ENCODE data around the gene JADE1. TPM values are rescaled to one million over a fixed set of nuclear protein-coding genes. Genes with fewer than 3 reads are reported as not detected.
A peak's percentile ranks its signal among the peaks of the same experiment; 100 is the strongest.

Gene JADE1
- total and polyA plus RNA-seq, 2 of the 13 experiments (the other 11 are each of a cell fraction or from before 2014, with no cell fraction given): 5.4 to 19.3 TPM

DNA sequence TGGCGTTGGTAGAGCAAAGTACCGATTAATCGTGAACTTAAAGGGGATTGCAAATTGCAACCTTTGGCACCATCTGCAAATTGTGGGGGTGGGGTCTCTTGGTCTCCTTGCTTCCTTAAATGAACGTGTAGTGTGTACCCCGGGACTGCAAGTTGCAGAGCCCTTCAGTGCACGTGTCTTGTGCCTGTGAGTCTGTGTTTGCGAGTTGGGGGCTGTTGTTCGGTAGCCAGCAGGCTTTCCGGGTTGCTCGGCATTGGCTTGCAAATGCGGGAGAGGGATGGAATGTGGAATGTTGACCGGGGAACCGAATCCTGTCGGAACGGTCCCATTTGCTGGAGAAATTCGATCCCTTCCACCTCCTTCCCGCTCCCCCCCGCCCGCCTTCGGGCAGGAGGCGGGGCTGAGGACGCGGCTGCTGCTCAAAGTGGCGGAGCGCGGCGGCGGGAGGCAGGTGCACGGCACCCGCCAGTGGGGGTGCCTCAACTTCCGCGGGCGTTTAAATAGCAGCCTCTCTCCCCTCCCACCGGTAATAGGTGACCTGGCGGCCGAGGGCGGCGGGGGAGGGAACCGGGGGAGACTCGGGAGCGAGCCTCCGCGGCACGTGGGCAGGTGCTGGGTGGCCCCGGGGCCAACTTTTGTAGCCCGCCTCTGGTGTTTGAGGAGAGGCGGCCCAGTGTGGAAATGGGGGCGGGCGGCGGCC lies 1.5 kb downstream of the JADE1 start (continued):
- TF ChIP-seq, protein P1, sequence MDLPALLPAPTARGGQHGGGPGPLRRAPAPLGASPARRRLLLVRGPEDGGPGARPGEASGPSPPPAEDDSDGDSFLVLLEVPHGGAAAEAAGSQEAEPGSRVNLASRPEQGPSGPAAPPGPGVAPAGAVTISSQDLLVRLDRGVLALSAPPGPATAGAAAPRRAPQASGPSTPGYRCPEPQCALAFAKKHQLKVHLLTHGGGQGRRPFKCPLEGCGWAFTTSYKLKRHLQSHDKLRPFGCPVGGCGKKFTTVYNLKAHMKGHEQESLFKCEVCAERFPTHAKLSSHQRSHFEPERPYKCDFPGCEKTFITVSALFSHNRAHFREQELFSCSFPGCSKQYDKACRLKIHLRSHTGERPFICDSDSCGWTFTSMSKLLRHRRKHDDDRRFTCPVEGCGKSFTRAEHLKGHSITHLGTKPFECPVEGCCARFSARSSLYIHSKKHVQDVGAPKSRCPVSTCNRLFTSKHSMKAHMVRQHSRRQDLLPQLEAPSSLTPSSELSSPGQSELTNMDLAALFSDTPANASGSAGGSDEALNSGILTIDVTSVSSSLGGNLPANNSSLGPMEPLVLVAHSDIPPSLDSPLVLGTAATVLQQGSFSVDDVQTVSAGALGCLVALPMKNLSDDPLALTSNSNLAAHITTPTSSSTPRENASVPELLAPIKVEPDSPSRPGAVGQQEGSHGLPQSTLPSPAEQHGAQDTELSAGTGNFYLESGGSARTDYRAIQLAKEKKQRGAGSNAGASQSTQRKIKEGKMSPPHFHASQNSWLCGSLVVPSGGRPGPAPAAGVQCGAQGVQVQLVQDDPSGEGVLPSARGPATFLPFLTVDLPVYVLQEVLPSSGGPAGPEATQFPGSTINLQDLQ (CRISPR knock-in tag; IDR thresholded peaks at IDR 0.05): peak; percentile 90
- TF ChIP-seq ZKSCAN5 (CRISPR knock-in tag; IDR thresholded peaks at IDR 0.05) (no peak), ZNF839 (CRISPR knock-in tag; IDR thresholded peaks at IDR 0.05; ENCODE audit: borderline replicate concordance) (peak; percentile 46; the same call in 1 of the 2 replicates), SSRP1 (CRISPR knock-in tag; IDR thresholded peaks at IDR 0.05) (no peak), POLR2A (IDR thresholded peaks at IDR 0.05; ENCODE audit: insufficient read depth in 1 of 2, low read depth in 2 of 2, low read length in 2 of 2) (peak; percentile 63 to 85), ZFYVE20 (CRISPR knock-in tag; IDR thresholded peaks at IDR 0.05; ENCODE audit: borderline replicate concordance, low read depth) (no peak), GZF1 (CRISPR knock-in tag; IDR thresholded peaks at IDR 0.05) (no peak), ASH2L (IDR thresholded peaks at IDR 0.05; ENCODE audit: insufficient read length, low read depth, low read length) (no peak), ZNF292 (CRISPR knock-in tag; IDR thresholded peaks at IDR 0.05; ENCODE audit: borderline replicate concordance, low read depth) (0 out of 2 replicates have a peak, but pooled peaks have one; percentile 43), ZKSCAN1 (IDR thresholded peaks at IDR 0.05; ENCODE audit: low read length) (no peak), ZNF343 (CRISPR knock-in tag; IDR thresholded peaks at IDR 0.05) (no peak; the same call in 1 of the 2 replicates), HNRNPK (IDR thresholded peaks at IDR 0.05; ENCODE audit: low read depth, low read length, poor library complexity, severe bottlenecking) (peak; percentile 46), ZSCAN31 (CRISPR knock-in tag; IDR thresholded peaks at IDR 0.05; ENCODE audit: low read depth) (0 out of 2 replicates have a peak, but pooled peaks have one; percentile 53), MED8 (CRISPR knock-in tag; IDR thresholded peaks at IDR 0.05; ENCODE audit: insufficient replicate concordance) (no peak), KDM2A (CRISPR knock-in tag; IDR thresholded peaks at IDR 0.05; ENCODE audit: borderline replicate concordance, low read depth) (peak; percentile 85), ZFAT (CRISPR knock-in tag; conservative IDR thresholded peaks at IDR 0.05) (no peak), HDAC6 (IDR thresholded peaks at IDR 0.05; ENCODE audit: low read depth, low read length) (no peak), ZBTB7B (CRISPR knock-in tag; IDR thresholded peaks at IDR 0.05) (peak; percentile 60), YEATS2 (CRISPR knock-in tag; IDR thresholded peaks at IDR 0.05; ENCODE audit: borderline replicate concordance) (no peak), KAT2B (IDR thresholded peaks at IDR 0.05; ENCODE audit: borderline replicate concordance, low read depth, low read length) (no peak)
- TF ChIP-seq, protein P2, sequence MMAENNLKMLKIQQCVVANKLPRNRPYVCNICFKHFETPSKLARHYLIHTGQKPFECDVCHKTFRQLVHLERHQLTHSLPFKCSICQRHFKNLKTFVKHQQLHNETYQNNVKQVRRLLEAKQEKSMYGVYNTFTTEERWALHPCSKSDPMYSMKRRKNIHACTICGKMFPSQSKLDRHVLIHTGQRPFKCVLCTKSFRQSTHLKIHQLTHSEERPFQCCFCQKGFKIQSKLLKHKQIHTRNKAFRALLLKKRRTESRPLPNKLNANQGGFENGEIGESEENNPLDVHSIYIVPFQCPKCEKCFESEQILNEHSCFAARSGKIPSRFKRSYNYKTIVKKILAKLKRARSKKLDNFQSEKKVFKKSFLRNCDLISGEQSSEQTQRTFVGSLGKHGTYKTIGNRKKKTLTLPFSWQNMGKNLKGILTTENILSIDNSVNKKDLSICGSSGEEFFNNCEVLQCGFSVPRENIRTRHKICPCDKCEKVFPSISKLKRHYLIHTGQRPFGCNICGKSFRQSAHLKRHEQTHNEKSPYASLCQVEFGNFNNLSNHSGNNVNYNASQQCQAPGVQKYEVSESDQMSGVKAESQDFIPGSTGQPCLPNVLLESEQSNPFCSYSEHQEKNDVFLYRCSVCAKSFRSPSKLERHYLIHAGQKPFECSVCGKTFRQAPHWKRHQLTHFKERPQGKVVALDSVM (CRISPR knock-in tag; IDR thresholded peaks at IDR 0.05): 0 out of 2 replicates have a peak, but pooled peaks have one; percentile 31
- TF ChIP-seq, protein P3, sequence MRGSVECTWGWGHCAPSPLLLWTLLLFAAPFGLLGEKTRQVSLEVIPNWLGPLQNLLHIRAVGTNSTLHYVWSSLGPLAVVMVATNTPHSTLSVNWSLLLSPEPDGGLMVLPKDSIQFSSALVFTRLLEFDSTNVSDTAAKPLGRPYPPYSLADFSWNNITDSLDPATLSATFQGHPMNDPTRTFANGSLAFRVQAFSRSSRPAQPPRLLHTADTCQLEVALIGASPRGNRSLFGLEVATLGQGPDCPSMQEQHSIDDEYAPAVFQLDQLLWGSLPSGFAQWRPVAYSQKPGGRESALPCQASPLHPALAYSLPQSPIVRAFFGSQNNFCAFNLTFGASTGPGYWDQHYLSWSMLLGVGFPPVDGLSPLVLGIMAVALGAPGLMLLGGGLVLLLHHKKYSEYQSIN (CRISPR knock-in tag; IDR thresholded peaks at IDR 0.05; ENCODE audit: borderline replicate concordance): no peak
- TF ChIP-seq, protein P4, sequence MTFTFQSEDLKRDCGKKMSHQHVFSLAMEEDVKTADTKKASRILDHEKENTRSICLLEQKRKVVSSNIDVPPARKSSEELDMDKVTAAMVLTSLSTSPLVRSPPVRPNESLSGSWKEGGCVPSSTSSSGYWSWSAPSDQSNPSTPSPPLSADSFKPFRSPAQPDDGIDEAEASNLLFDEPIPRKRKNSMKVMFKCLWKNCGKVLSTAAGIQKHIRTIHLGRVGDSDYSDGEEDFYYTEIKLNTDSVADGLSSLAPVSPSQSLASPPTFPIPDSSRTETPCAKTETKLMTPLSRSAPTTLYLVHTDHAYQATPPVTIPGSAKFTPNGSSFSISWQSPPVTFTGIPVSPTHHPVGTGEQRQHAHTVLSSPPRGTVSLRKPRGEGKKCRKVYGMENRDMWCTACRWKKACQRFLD (CRISPR knock-in tag; IDR thresholded peaks at IDR 0.05; ENCODE audit: borderline replicate concordance): no peak; the same call in 1 of the 2 replicates
